DMS79 (cell line): ENCODE results near the gene TEX44.

Experiments used
- DNase-seq: peaks from one replicate; lab custom pipeline; 2025; lab: John Stamatoyannopoulos, UW

Gene TEX44

DNA sequence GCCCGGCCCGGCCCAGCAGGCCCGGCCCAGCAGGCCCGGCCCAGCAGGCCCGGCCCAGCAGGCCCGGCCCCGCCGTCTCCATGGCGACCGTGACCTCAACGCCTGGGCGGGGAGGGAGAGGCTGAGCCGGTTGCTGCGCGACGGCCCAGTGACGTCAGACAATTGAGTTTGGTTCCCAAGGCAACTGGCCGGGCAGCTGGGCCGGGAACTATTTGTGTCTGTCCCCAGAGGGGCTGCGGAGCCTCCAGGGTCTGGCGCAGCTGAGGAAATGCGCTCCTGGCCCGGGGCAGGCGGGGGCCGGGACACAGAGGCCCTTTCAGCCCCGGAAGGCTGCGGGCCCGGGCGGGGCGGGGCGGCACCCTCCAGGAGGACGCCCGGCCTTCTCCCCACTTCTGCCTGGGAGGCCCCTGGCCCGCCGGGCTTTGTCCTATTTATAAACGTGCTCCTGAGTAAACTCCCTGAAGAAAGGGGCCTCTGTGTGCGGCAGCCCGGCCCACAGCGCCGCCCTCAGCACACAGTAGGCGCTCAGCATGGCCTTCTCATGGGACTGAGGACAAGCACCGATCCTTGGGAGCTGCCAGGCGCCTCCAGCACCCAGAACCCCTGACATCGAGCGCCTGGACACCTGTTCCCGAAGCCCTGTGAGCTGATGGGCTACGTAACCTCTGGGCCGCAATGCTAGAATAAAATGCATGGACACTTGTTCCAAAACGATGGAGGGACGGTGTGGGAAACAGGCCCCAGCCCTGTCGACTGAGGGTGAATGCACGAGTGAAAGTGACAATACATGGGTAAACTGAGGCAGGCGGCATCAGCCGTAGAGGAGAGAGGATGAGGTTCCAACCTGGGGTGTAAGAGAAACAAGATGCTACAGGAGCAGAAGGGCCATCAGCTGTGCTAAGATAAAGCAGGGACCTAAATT is 12.3 kb downstream of the TEX44 start:
- peak; percentile 89 for DNase-seq

GRCh38 chr2:231605607-231606091 is 13.0 kb downstream of the TEX44 start:
- no peak for DNase-seq

- no peak for DNase-seq
These were observed 14.3 kb downstream of the TEX44 start for GRCh38 chr2:231606941-231607340.

- DNase-seq: no peak
These were observed 18.8 kb downstream of the TEX44 start for GRCh38 chr2:231611273-231612108.

GRCh38 chr2:231612109-231612455 is 19.4 kb downstream of the TEX44 start:
- no peak for DNase-seq

DNA sequence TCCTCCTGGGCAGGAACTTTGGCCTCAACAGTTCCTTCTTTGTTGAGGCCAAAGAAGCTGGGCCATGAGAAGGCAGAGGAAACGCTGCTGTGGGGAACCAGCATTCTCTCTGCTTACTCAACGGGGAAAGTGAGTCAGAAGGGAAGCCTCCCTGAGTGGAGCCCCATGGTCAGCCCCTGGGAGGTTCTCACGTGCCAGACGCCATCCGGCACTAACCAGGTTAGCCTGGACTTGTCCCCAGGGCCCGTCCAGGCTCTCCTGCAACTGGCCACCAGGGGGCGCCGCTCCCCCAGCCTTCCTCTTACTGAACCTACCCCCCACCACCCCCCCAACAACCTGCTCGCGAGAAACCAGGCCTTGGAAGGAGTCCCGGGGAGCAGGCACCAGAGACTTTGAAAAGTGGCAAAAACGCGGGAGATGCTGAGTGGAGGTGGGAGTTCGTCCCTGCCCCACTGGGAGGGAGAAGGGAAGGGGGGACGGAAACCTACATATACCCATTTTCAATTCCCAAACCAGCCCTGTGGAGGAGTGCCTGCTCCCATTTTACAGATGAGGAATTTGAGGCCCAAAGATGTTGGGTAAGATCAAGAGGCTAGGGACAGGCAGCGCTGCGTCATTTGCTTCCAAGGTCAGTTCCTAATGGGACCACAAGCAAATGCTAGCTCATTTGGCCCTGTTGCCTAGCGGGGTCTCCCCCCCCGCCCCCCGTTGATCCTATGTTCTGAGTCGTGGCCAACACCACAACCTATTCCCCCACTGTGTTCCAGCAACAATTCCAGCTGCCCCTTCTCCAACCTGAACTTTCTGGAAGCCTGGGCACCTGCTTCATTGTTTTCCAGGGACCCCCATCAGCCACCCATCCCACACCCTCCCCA is 20.0 kb downstream of the TEX44 start:
- DNase-seq: peak; percentile 60

DNA sequence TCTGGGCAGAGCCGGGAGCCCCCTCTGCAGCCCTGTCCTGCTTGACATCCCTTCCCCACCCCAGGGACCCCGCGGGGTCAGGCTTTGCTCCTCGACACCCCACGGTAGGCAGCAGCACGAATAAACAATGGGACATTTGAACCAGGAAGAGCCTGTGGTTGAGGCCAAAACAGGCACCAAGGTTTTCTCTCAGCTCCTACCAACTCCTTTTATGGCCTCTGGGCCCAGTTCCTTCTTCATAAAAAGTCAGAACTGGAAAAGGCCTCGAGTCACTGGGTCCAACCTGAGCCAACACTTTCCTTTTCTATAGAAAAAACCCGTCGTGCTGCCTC is 20.6 kb downstream of the TEX44 start:
- DNase-seq: no peak

DNA sequence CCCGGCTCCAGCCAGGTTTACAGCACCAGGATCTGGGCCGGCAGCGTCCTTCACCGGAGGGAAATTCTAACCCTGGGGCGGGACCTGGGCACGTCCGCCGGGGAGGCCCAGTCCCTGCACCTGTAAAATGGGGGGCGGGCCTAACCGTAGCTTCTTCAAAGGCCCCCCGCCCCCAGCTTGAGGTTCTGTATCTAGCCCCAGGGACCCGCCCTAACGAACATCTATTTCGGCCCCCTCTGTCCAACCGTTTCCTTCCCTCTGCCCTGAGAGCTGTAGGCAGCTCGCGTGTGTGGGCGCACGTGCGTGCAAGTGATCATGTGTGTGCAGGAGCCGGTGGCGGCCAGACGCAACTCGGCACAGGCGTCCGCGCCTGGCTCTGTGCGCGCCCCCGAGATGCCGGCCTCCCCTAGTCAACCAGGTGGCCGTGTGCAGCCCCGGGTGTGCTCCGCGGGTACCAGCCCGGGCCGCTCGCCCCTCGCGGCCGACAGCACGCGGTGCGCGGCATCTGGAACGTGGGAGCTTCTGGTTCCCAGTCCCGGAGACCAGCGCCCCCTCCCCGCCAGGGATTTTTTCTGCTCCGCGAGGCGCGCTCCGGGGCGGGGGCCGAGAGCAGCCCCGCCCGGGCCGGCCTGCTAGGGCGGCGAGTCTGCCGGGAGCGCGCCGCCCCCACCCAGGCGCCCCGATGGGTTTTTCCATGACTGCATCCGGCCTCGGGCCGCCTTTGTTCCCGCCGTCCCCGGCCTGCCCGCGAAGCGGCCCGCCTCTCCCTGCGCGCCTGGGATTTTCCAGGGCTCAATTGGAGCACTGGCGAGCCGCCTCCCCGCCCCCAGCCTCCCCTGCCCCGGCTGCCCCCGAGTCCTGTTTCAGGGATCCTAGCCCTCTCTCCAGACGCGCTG is 21.2 kb downstream of the TEX44 start:
- peak; percentile 96 for DNase-seq

GRCh38 chr2:231614559-231615057 is 21.9 kb downstream of the TEX44 start:
- DNase-seq: no peak

DNA sequence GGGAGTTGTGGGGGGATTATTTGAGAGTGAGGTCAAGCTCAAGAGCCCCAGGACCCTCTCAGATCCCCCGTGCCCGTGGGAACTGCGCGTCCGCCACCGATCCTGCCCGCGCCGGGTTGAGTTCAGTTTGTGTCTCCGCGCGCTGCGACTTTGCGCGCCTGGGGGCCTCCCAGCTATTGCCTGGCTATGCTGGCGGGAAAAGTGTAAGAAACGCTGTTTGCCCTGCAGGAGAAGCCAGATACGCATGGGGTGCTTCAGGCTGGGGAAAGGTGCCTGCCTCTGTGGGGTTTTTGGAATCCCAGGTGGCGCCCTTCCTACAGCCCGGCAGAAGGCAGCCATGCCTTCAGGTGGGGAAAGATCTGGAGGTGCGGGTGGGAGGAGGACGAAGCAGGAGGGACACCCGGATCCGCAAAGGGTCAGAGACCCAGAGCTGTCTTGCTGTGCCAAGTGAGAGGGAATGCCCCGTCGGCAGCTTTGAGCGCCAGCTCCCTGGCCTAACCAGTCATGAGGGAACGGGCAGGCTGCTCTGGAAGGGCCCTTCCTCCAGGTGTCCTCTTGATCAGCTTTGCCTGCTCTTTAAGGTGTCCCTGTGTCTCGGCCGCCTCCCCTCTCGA is 22.5 kb downstream of the TEX44 start:
- DNase-seq: no peak

DNA sequence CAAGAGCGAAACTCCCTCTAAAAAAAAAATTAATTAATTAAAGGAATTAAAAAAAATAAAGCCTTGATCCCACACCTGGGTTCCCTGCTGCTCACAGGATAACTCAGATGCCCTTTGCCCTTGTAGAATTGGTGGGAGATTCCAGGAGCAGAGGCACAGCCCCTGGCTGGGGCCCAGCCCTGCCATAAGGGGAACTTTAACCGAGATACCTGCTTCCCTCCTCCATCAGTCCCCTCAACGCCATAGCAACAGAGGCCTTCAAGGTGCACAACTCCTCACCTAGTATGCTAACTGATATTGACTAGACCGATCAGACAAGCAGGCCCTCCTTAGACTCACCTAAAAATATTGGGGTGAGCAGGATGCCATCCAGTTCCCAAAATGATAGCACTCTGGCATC is 23.6 kb downstream of the TEX44 start:
- DNase-seq: no peak

DNA sequence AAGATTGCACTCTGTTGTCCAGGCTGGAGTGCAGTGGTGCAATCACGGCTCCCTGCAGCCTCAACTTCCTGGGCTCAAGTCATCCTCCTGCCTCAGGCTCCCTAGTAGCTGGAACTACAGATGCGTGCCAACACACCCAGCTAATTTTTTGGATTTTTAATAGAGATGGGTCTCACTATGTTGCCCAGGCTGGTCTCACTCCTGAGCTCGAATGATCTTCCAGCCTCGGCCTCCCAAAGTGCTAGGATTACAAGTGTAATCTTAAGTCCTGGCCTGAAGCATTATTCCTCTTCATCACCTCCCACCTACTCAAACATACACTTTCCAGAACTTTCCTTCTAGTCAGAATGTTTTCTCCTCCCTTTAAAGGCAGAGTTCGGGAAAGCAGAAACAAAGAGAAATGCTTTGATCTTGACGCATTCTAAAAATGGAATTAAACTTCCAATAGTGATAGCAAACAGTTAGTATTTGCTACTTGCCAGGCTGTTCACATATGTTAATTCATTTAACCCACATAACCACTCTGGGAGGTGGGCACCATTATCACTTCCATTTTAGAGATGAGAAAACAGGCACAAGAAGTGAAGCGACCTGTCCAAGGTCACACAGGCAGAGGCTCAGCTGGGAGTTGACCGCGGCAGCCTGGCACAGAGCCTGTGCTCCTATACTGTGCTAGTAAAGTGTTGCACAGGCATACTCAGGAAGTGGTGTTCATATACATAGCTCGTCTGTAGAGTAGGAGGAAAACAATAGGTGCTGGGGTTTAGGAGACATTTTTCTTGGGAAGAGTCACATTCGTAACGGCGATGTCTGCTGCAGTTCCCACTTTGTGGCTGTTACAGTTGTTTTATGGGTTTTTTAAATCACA is 24.6 kb downstream of the TEX44 start:
- DNase-seq: no peak

GRCh38 chr2:231621051-231621879 is 28.6 kb downstream of the TEX44 start:
- peak; percentile 77 for DNase-seq

GRCh38 chr2:231622963-231623362 is 30.3 kb downstream of the TEX44 start:
- no peak for DNase-seq

- no peak for DNase-seq
These were observed 33.8 kb downstream of the TEX44 start for GRCh38 chr2:231626449-231626848.

- DNase-seq: no peak
These were observed 34.9 kb downstream of the TEX44 start for GRCh38 chr2:231627384-231628120.

- DNase-seq: no peak
These were observed 40.0 kb downstream of the TEX44 start for GRCh38 chr2:231632559-231633142.
